CD8-positive, alpha-beta memory T cell (primary cell): ENCODE data around the gene SF3B4. TPM values are rescaled to one million over a fixed set of nuclear protein-coding genes. Genes with fewer than 3 reads are reported as not detected.

Source experiments
- CTCF ChIA-PET: fragments of 350-600 bp; sonication (Branson Sonifier 250); formaldehyde crosslinking; loops from one replicate; lab custom pipeline; 2021; ENCODE audit warnings: antibody characterized with exemption; lab: Charles Lee
- POLR2A ChIA-PET: fragments of 350-600 bp; sonication (Branson Sonifier 250); formaldehyde crosslinking; loops from one replicate; lab custom pipeline; 2021; ENCODE audit warnings: antibody characterized with exemption; lab: Charles Lee
- DNase-seq, 5 donors: peaks; one replicate each; pipeline versions ENCODE4 v3.0.0 to v3.0.0-alpha.2; 2020 to 2022; ENCODE audit warnings: mixed read lengths in 1 of 5
- H3K27ac ChIP-seq: one replicate; pipeline ENCODE4 v1.7.0; 2013; ENCODE audit warnings: low read depth, mild to moderate bottlenecking, low read length, moderate library complexity
- H3K27me3 ChIP-seq: 2 replicates; pipeline ENCODE4 v1.7.0; 2013; ENCODE audit warnings: low read length, mild to moderate bottlenecking; ENCODE audit not compliant: insufficient read depth, poor library complexity, severe bottlenecking
- H3K36me3 ChIP-seq: 2 replicates; pipeline ENCODE4 v1.7.0; 2013; ENCODE audit warnings: mild to moderate bottlenecking, low read length, moderate library complexity; ENCODE audit not compliant: insufficient read depth
- H3K4me1 ChIP-seq: 2 replicates; pipeline ENCODE4 v1.7.0; 2013; ENCODE audit warnings: mild to moderate bottlenecking, low read length, moderate library complexity; ENCODE audit not compliant: insufficient read depth
- H3K4me3 ChIP-seq: 2 replicates; pipeline ENCODE4 v1.7.0; 2013; ENCODE audit warnings: mild to moderate bottlenecking, low read length
- H3K9me3 ChIP-seq: 2 replicates; pipeline ENCODE4 v1.7.0; 2013; ENCODE audit warnings: mild to moderate bottlenecking, low read length
- H3K27ac Mint-ChIP-seq, 8 donors: one replicate each; pipeline ENCODE4 v1.8.0; 2020 to 2021; ENCODE audit warnings: mixed read lengths in 8 of 8, mild to moderate bottlenecking in 6 of 8, inconsistent platforms in 3 of 8, moderate library complexity in 3 of 8
- H3K27me3 Mint-ChIP-seq, 2 donors: one replicate each; pipeline ENCODE4 v1.8.0; 2020 to 2021; ENCODE audit warnings: mixed read lengths in 2 of 2, mild to moderate bottlenecking in 1 of 2, moderate library complexity in 1 of 2
- H3K36me3 Mint-ChIP-seq, 3 donors: one replicate each; pipeline ENCODE4 v1.8.0; 2020 to 2021; ENCODE audit warnings: mixed read lengths in 3 of 3, inconsistent platforms in 1 of 3, mild to moderate bottlenecking in 1 of 3
- H3K4me1 Mint-ChIP-seq, 3 donors: one replicate each; pipeline ENCODE4 v1.8.0; 2020 to 2021; ENCODE audit warnings: mixed read lengths in 3 of 3, inconsistent platforms in 1 of 3, mild to moderate bottlenecking in 1 of 3
- H3K4me3 Mint-ChIP-seq, 7 donors: one replicate each; pipeline ENCODE4 v1.8.0; 2020 to 2021; ENCODE audit warnings: mixed read lengths in 7 of 7, mild to moderate bottlenecking in 6 of 7, moderate library complexity in 4 of 7, inconsistent platforms in 2 of 7
- H3K9me3 Mint-ChIP-seq, 5 donors: one replicate each; pipeline ENCODE4 v1.8.0; 2020 to 2022; ENCODE audit warnings: mixed read lengths in 5 of 5, mild to moderate bottlenecking in 3 of 5, moderate library complexity in 2 of 5, inconsistent platforms in 1 of 5
- polyA plus RNA-seq: library from polyadenylated mRNA; unstranded; fragments of 300-500 nt; fragmentation: Illumina TruSeq; gene quantifications from one replicate; pipeline ENCODE4 v1.2.3, GENCODE V29; 2021
- total RNA-seq, 2 experiments: library from RNA; stranded (reverse); gene quantifications; one replicate each; pipeline ENCODE4 v1.2.3, GENCODE V29; 2021

SF3B4 gene
- total and polyA plus RNA-seq, 3 experiments from 2014 or later = 111 to 124 (median 112) TPM

DNA sequence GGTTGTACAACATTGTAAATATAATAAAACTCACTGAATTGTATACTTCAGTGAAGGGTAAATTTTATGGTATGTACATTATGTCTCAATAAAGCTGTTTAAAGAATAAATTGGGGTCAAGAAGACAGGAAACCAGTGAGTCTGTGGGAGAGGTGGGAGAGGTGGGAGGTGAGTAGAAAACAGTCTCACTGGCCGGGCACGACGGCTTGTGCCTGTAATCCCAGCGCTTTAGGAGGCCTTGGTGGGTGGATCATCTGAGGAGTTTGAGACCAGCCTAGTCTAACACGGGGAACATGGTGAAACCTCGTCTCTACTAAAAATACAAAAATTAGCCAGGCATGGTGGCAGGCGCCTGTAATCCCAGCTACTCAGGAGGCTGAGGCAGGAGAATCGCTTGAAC, 4.9 kb upstream of the SF3B4 start:
- no peak overlapping the region for H3K4me3 ChIP-seq
- Mint-ChIP-seq H3K36me3 (peaks cover 0 to 16% (median 4%) of the 10 kb centered on the region in 3 donors), H3K4me1 (peaks cover 14 to 21% (median 16%) of the 10 kb centered on the region in 3 donors), H3K9me3 (no peaks in the 10 kb centered on the region), H3K27me3 (peaks cover 9 to 23% of the 10 kb centered on the region in 2 donors), H3K27ac (no peak overlapping the region), H3K4me3 (no peak overlapping the region)
- no peaks in the 10 kb centered on the region for H3K36me3 ChIP-seq
- ChIA-PET CTCF (no interaction called here), POLR2A (interaction anchor here (0.6 kb wide), 1 partner anchor 442 kb away, joined by 3 read pairs; no protein-coding TSS in a partner anchor)
- no peaks in the 10 kb centered on the region for H3K27me3 ChIP-seq
- no peak overlapping the region for H3K27ac ChIP-seq
- H3K4me1 ChIP-seq = peaks cover 10% of the 10 kb centered on the region
- H3K9me3 ChIP-seq = no peaks in the 10 kb centered on the region
- DNase-seq = peak in 1 of 5 donors; percentile 20

DNA sequence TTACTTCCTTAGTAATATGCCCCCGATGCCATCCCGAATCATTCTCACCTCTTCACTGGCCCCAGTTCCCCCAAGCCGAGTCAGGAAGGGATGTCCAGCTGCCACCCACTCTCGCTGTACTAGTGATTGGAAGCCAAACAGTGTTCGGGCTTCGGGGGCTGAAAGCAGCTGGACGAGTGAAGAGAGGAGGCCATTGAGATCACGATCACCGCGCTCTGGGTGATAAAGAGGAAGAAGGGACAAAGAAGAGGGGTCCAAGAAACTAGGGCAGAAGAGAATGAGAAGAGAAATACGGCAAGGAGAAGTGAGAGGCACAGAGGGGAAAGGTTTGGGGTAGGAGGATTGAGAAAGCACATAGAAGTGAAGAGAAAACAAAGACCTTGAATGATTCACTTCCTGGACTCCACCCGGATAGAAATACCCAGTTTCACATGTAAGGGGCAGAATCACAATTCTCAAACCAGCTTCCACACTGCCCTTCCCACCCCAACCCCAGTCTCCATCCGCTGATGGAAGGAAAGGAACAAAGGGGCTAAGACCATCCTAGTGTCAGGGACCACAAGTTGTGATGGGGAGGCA, 3.7 kb upstream of the SF3B4 start:
- H3K9me3 ChIP-seq = no peaks in the 10 kb centered on the region
- no peak overlapping the region for H3K4me3 ChIP-seq
- DNase-seq = peak in 1 of 5 donors; percentile 26
- POLR2A ChIA-PET = no interaction called here
- peaks cover 1 to 16% (median 14%) of the 10 kb centered on the region in 3 donors for H3K36me3 Mint-ChIP-seq
- H3K27me3 Mint-ChIP-seq = peaks cover 9 to 23% of the 10 kb centered on the region in 2 donors
- H3K36me3 ChIP-seq = peaks cover 3% of the 10 kb centered on the region
- peaks cover 17% of the 10 kb centered on the region for H3K4me1 ChIP-seq
- H3K4me3 Mint-ChIP-seq = peak overlapping the region in 1 of 7 donors; percentile 79
- peaks cover 15 to 27% (median 20%) of the 10 kb centered on the region in 3 donors for H3K4me1 Mint-ChIP-seq
- CTCF ChIA-PET = no interaction called here
- H3K9me3 Mint-ChIP-seq = no peaks in the 10 kb centered on the region
- no peaks in the 10 kb centered on the region for H3K27me3 ChIP-seq
- H3K27ac ChIP-seq = no peak overlapping the region
- peak overlapping the region in 1 of 8 donors; percentile 51 for H3K27ac Mint-ChIP-seq

DNA sequence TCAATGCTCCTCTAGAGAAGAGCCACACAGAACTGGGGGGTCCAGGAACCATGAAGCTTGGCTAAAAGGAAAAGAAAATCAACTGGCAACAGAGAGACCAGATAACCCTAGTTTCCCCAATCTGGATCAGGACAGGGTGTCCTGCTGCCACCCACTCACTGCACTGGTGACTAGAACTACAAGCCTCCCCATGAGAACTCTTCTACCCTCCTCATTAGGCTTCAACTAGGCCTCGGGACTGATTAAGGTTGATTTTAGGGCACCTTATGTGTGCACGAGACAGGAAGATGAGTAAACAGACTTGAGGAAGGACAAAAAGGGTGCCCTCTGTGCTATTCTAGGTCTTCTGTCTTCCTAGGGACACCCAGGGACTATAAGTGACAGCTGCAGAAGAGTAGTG, 2.3 kb upstream of the SF3B4 start:
- ChIA-PET POLR2A (no interaction called here), CTCF (interaction anchor here (1.1 kb wide), 1 partner anchor 236 kb away, joined by 3 read pairs; no protein-coding TSS in a partner anchor)
- peaks cover 30 to 41% (median 32%) of the 10 kb centered on the region in 3 donors for H3K4me1 Mint-ChIP-seq
- H3K9me3 Mint-ChIP-seq = no peaks in the 10 kb centered on the region
- H3K27me3 ChIP-seq = no peaks in the 10 kb centered on the region
- peaks cover 9 to 23% of the 10 kb centered on the region in 2 donors for H3K27me3 Mint-ChIP-seq
- H3K4me3 Mint-ChIP-seq = no peak overlapping the region
- H3K36me3 ChIP-seq = peaks cover 17% of the 10 kb centered on the region
- H3K9me3 ChIP-seq = no peaks in the 10 kb centered on the region
- no peak overlapping the region for H3K4me3 ChIP-seq
- DNase-seq = peak in 1 of 5 donors; percentile 10
- no peak overlapping the region for H3K27ac ChIP-seq
- H3K4me1 ChIP-seq = peaks cover 32% of the 10 kb centered on the region
- H3K27ac Mint-ChIP-seq = peak overlapping the region in 4 of 8 donors; percentile 97 to 100 (median 98)
- H3K36me3 Mint-ChIP-seq = peaks cover 12 to 28% (median 24%) of the 10 kb centered on the region in 3 donors

DNA sequence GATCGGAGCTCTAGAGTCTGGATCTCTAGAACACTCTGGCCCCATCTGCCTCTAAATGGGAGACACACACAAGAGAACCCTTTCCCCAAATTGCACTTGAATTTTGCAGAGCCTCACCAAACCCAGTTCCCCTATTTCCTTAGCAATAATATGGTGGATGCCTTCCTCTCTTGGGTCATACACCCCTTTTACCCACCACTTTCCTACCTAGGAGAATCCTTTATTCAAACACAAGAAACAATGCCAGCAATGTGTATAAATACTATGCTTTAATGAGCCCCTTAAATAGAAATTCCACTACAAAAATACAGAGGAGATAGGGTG, 760 bp upstream of the SF3B4 start:
- Histone ChIP-seq H3K27ac (peak overlapping the region; percentile 93), H3K27me3 (no peaks in the 10 kb centered on the region), H3K4me1 (peaks cover 35% of the 10 kb centered on the region), H3K36me3 (peaks cover 30% of the 10 kb centered on the region), H3K4me3 (peak overlapping the region; percentile 81), H3K9me3 (no peaks in the 10 kb centered on the region)
- CTCF ChIA-PET = interaction anchor here (1.1 to 2.0 kb wide), 2 partner anchors 27 to 41 kb away, joined by 3 to 8 read pairs; a partner anchor contains a TSS
- peaks cover 23 to 41% (median 37%) of the 10 kb centered on the region in 3 donors for H3K36me3 Mint-ChIP-seq
- POLR2A ChIA-PET = interaction anchor here (0.7 to 1.5 kb wide), 8 partner anchors 9 to 307 kb away, joined by 3 to 33 read pairs (median 4); a partner anchor contains a TSS
- H3K27ac Mint-ChIP-seq = peak overlapping the region; percentile 91 to 100 (median 98)
- DNase-seq = no peak
- peak overlapping the region; percentile 89 to 97 (median 95) for H3K4me3 Mint-ChIP-seq
- no peaks in the 10 kb centered on the region for H3K9me3 Mint-ChIP-seq
- peaks cover 9 to 19% of the 10 kb centered on the region in 2 donors for H3K27me3 Mint-ChIP-seq
- peaks cover 40 to 52% (median 41%) of the 10 kb centered on the region in 3 donors for H3K4me1 Mint-ChIP-seq

DNA sequence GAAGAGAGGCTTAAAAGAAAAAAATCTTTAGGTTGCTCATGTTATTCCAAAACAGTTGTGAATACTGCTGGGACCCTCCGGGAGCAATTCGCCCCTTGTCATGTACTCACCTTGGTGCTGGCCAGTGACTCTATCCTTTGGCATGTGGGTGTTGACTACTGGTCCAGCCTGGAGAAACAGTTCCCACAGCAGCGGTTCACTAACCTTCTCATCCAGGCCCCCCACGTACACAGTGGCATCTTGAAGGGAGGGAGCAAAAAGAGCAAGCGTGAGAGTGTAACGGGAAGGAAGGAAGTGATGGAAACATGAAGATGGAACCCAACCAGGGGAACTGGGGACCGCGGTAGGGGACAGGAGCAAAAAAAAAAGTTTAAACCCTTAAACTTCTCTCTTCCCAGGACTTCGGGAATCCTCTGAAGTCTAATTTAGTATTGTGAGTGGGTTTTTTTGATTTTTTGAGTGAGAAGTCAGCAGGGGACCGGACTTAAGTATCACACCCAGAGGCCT, 494 bp downstream of the SF3B4 start:
- Mint-ChIP-seq H3K27ac (peak overlapping the region; percentile 91 to 100 (median 98)), H3K36me3 (peaks cover 25 to 52% (median 41%) of the 10 kb centered on the region in 3 donors), H3K4me1 (peaks cover 40 to 54% (median 41%) of the 10 kb centered on the region in 3 donors), H3K27me3 (peaks cover 5 to 16% of the 10 kb centered on the region in 2 donors), H3K9me3 (no peaks in the 10 kb centered on the region), H3K4me3 (peak overlapping the region; percentile 89 to 97 (median 95))
- Histone ChIP-seq H3K9me3 (no peaks in the 10 kb centered on the region), H3K27me3 (no peaks in the 10 kb centered on the region), H3K4me3 (peak overlapping the region; percentile 81), H3K4me1 (peaks cover 35% of the 10 kb centered on the region), H3K27ac (peak overlapping the region; percentile 93), H3K36me3 (peaks cover 40% of the 10 kb centered on the region)
- ChIA-PET CTCF (no interaction called here), POLR2A (interaction anchor here (1.5 kb wide), 1 partner anchor 40 kb away, joined by 33 read pairs; a partner anchor contains a TSS)
- DNase-seq = peak in 1 of 5 donors; percentile 31

- no peaks in the 10 kb centered on the region for H3K9me3 ChIP-seq
- peak overlapping the region; percentile 11 for H3K4me3 ChIP-seq
- peak overlapping the region; percentile 63 to 97 (median 88) for H3K4me3 Mint-ChIP-seq
- DNase-seq = peak in 1 of 5 donors; percentile 17
- H3K9me3 Mint-ChIP-seq = no peaks in the 10 kb centered on the region
- ChIA-PET CTCF (no interaction called here), POLR2A (no interaction called here)
- no peak overlapping the region for H3K27ac ChIP-seq
- peaks cover 40% of the 10 kb centered on the region for H3K36me3 ChIP-seq
- peaks cover 4 to 8% of the 10 kb centered on the region in 2 donors for H3K27me3 Mint-ChIP-seq
- H3K4me1 ChIP-seq = peaks cover 35% of the 10 kb centered on the region
- peaks cover 40 to 54% (median 41%) of the 10 kb centered on the region in 3 donors for H3K4me1 Mint-ChIP-seq
- H3K27me3 ChIP-seq = no peaks in the 10 kb centered on the region
- peaks cover 27 to 59% (median 33%) of the 10 kb centered on the region in 3 donors for H3K36me3 Mint-ChIP-seq
- peak overlapping the region in 6 of 8 donors; percentile 26 to 78 (median 53) for H3K27ac Mint-ChIP-seq
These were observed 1.3 kb downstream of the SF3B4 start for GRCh38 chr1:149926296-149926695.

- H3K27ac Mint-ChIP-seq = peak overlapping the region; percentile 8 to 79 (median 53)
- no peaks in the 10 kb centered on the region for H3K9me3 Mint-ChIP-seq
These were observed 1.9 kb downstream of the SF3B4 start for GRCh38 chr1:149925751-149926150.

More at GRCh38 chr1:149925751-149926150, 1.9 kb downstream of the SF3B4 start:
- Histone ChIP-seq H3K4me1 (peaks cover 35% of the 10 kb centered on the region), H3K4me3 (no peak overlapping the region), H3K9me3 (no peaks in the 10 kb centered on the region), H3K27me3 (no peaks in the 10 kb centered on the region), H3K36me3 (peaks cover 40% of the 10 kb centered on the region), H3K27ac (no peak overlapping the region)
- Mint-ChIP-seq H3K4me1 (peaks cover 40 to 54% (median 41%) of the 10 kb centered on the region in 3 donors), H3K4me3 (peak overlapping the region; percentile 63 to 97 (median 88)), H3K27me3 (peaks cover 2 to 3% of the 10 kb centered on the region in 2 donors), H3K36me3 (peaks cover 27 to 59% (median 30%) of the 10 kb centered on the region in 3 donors)
- DNase-seq = peak in 1 of 5 donors; percentile 32
- ChIA-PET POLR2A (interaction anchor here (1.5 kb wide), 1 partner anchor 38 kb away, joined by 3 read pairs; a partner anchor contains a TSS), CTCF (no interaction called here)
